Measurements from ENCODE around the gene ACOT6.
A peak's percentile ranks its signal among the peaks of the same experiment; 100 is the strongest.
"Not testable (repeated sequence)": the region's sequence is repeated elsewhere in the genome, so short reads cannot be mapped to it uniquely, and the experiment has no call there.

Gene ACOT6, protein sequence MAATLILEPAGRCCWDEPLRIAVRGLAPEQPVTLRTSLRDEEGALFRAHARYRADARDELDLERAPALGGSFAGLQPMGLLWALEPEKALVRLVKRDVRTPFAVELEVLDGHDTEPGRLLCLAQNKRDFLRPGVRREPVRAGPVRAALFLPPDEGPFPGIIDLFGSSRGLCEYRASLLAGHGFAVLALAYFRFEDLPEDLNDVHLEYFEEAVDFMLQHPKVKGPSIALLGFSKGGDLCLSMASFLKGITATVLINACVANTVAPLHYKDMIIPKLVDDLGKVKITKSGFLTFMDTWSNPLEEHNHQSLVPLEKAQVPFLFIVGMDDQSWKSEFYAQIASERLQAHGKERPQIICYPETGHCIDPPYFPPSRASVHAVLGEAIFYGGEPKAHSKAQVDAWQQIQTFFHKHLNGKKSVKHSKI

DNA sequence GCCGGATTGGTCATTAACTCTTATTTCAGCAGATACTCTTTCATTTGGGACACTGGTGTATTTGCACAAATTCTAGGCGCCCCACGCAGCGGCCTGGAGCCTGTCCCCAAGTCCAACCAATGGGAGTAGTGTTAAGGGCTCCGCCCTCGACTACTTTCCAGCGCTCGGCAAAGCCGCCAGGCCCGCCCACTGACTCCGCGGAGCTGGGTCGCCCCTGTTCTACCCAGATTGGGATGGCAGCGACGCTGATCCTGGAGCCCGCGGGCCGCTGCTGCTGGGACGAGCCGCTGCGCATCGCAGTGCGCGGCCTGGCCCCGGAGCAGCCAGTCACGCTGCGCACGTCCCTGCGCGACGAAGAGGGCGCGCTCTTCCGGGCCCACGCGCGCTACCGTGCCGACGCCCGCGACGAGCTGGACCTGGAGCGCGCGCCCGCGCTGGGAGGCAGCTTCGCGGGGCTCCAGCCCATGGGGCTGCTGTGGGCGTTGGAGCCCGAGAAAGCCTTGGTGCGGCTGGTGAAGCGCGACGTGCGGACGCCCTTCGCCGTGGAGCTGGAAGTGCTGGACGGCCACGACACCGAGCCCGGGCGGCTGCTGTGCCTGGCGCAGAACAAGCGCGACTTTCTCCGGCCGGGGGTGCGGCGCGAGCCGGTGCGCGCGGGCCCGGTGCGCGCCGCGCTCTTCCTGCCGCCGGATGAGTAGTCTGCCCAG is at the start of gene ACOT6:
ACOT6 (plus strand) TSS at position 179 of the 707 bp plus-strand sequence; CDS start at position 234, 55 bp downstream.
- peak; percentile 89 for DNase-seq

DNA sequence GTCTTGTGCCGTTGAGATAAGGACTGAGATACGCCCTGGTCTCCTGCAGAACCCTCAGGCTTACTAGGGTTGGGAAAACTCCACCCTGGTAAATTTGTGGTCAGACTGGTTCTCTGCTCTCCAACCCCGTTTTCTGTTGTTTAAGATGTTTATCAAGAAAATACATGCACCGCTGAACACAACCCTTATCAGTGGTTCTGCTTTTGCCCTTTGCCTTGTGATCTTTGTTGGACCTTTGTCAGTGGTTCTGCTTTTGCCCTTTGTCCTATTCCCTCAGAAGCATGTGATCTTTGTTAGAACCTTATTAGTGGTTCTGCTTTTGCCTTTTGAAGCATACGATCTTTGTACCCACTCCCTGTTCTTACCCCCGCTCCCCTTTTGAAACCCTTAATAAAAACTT is 49.6 kb upstream of the ACOT6 start:
- DNase-seq = peak; percentile 51

DNA sequence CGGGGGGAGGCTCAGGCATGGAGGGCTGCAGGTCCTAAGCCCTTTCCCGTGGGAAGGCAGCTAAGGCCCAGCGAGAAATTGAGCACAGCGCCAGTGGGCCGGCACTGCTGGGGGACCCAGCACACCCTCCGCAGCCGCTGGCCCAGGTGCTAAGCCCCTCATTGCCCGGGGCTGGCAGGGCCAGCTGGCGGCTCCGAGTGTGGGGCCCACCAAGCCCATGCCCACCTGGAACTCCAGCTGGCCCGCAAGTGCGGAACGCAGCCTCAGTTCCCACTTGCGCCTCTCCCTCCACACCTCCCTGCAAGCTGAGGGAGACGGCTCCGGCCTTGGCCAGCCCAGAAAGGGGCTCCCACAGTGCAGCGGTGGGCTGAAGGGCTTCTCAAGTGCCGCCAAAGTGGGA is 45.9 kb upstream of the ACOT6 start:
- DNase-seq = not testable (repeated sequence)

DNA sequence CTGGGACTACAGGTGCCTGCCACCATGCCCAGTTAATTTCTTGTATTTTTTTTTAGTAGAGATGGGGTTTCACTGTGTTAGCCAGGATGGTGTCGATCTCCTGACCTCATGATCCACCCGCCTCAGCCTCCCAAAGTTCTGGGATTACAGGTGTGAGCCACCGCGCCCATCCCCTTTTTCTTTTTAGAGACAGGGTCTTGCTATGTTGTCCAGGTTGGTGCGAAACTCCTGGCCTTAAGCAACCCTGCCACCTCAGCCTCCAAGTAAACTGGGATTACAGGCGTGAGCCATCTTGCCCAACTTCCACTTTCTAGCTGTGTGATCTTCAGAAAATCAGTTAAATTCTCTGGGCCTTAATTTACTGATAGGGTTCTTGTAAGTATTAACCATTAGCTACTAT is 45.4 kb upstream of the ACOT6 start:
- not testable (repeated sequence) for DNase-seq

DNA sequence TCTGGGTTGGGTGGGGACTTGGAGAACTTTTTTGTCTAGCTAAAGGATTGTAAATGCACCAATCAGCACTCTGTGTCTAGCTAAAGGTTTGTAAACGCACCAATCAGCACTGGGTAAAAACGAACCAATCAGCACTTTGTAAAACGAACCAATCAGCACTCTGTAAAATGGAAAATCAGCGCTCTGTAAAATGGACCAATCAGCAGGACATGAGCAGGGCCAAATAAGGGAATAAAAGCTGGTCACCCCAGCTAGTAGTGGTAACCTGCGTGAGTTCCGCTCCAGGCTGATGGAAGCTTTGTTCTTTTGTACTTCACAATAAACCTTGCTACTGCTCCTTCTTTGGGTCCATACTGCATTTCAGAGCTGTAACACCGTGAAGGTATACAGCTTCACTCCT is 45.0 kb upstream of the ACOT6 start:
- DNase-seq = no peak

DNA sequence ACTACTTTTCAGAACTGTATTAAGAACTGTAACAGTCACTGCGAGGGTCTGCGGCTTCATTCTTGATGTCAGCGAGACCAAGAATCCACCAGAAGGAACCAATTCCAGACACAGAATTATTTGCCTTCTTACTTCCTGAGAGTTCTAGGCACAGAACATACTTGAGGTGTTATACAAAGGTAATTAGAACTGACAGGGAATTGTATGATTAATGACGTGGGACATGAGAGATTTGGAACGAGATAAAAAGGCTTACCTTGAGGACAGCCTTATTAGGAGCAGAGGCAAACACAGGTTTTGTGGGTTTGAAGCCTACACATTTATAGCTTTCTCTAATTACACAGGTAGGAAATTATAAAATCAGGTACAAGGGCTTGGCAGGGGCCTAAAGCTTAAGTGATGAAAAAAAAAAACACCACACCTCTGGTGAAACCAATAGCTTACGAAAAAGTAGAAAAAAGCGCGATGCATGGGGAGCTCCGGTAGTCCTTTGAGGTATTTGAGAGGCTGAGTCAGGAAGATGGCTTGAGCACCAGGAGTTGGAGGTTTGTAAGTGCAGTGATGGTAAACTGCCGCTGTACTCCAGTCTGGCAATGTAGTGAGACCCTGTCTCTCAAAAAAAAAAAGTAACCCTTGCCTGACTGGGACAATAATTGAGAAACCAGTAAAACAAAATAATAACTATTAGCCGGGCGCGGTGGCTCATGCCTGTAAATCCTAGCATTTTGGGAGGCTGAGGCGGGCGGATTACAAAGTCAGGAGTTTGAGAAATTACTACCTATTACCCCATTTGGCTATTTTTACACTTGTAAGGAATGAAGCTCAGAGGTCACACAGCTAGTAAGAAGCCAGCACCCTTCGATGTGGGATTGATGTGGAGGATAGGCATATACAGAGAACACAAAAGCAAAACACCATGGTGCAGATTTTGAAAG is 44.1 kb upstream of the ACOT6 start:
- no peak for DNase-seq

DNA sequence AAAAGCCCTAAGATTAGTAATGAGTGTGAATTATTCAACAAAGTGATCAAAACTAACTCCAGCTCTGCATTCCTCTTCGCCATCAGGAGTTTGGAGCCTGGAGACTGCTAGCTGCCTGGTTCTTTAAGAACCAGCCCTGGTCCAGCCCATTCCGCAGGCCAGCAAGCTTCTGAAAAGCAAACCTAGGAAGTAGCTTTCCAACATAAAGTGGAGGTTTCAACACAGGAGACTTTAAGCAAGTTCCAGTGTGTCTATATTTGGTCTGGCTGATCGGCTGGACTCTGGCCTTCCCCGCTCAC is 43.5 kb upstream of the ACOT6 start:
- not testable (repeated sequence) for DNase-seq

DNA sequence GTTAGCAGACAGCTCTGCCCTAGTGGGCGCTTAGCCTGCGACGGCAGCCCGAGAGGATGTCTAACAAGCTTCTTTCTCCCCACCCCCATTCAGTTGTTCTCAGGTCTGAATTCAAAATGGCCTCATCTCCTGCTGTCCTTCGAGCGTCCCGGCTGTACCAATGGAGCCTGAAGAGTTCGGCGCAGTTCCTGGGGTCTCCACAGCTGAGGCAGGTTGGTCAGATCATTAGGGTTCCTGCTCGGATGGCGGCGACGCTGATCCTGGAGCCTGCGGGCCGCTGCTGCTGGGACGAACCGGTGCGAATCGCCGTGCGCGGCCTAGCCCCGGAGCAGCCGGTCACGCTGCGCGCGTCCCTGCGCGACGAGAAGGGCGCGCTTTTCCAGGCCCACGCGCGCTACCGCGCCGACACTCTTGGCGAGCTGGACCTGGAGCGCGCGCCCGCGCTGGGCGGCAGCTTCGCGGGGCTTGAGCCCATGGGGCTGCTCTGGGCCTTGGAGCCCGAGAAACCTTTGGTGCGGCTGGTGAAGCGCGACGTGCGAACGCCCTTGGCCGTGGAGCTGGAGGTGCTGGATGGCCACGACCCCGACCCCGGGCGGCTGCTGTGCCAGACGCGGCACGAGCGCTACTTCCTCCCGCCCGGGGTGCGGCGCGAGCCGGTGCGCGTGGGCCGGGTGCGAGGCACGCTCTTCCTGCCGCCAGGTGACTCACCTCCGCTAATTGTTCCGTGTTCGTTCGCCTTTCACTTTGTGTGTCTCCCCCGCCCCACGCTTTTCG is 42.9 kb upstream of the ACOT6 start, which contains the start of gene ACOT2:
ACOT2 (plus strand) TSS at position 29 of the 774 bp plus-strand sequence; CDS start at position 57, 28 bp downstream.
- DNase-seq = peak; percentile 95

DNA sequence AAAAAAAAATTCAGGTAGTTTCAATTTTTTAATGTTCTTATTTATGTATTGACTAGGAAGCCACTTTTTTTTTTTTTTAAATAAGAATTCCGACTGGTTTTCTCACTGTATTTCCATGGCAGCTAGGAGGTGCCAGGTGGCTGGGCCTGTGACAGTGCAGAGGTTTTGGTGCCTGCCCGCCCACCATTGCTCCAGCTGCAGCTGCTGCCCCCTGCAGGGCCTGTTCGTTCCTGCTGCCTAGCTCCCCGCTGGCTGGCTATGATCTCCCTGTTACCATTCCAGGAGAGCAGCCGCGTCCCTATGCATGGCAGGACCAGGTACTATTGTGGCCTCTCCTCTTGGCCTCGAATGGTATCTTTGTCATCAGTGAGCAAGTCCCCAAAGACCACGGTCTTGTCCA is 41.4 kb upstream of the ACOT6 start:
- peak; percentile 58 for DNase-seq

DNA sequence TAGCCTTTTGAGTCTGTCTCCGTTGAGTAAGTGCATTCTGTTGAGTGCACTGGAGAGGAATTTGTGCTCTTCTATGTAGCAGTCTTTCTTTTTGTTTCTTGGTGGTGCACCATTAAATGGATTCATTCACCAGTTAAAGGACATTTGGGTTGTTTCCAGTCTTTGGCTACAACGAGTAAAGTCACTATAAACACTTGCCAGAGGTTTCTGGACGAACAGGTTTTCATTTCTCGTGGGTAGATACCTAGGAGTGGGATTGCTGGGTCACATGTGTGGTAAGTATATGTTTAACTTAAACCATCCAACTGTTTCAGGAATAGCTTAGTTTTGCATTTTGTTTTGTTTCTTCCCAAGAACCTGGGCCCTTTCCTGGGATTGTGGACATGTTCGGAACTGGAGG is 39.3 kb upstream of the ACOT6 start:
- DNase-seq = not testable (repeated sequence)

DNA sequence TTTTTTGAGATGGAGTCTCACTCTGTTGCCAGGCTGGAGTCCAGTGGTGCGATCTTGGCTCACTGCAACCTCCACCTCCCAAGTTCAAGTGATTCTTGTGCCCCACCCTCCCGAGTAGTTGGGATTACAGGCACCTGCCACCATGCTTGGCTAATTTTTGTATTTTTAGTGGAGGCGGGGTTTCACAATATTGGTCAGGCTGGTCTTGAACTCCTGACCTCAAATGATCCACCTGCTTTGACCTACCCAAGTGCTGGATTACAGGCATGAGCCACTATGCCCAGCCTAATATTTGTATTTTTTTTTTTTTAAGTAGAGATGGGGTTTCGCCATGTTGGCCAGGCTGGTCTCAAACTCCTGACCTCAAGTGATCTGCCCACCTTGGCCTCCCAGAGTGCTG is 38.6 kb upstream of the ACOT6 start:
- not testable (repeated sequence) for DNase-seq

DNA sequence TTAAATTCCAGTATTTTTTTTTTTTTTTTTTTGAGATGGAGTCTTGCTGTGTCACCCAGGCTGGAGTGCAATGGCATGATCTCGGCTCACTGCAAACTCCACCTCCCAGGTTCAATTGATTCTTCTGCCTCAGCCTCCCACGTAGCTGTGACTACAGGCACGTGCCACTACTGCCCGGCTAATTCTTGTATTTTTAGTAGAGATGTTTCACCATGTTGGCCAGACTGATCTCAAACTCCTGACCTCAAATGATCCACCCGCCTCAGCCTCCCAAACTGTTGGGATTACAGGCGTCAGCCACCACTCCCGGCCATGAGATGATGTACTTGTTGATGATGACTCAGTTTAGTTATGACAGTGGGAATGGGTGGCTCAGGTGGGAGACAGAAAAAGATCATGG is 38.1 kb upstream of the ACOT6 start:
- not testable (repeated sequence) for DNase-seq

DNA sequence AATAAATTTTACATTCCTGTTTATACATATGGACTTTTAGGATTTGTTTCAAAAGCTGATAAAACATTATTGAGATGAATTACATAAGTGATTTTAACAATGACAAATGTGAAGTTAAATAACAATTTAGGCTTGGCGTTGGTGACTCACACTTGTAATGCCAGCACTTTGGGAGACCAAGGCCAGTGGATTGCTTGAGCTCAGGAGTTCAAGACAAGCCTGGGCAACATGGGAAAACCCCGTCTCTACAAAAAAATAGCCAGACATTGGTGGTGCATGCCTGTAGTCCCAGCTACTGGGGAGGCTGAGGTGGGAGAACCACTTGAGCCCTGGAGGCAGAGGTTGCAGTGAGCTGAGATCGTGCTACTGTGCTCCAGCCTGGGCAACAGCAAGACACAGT is 35.9 kb upstream of the ACOT6 start:
- no peak for DNase-seq

DNA sequence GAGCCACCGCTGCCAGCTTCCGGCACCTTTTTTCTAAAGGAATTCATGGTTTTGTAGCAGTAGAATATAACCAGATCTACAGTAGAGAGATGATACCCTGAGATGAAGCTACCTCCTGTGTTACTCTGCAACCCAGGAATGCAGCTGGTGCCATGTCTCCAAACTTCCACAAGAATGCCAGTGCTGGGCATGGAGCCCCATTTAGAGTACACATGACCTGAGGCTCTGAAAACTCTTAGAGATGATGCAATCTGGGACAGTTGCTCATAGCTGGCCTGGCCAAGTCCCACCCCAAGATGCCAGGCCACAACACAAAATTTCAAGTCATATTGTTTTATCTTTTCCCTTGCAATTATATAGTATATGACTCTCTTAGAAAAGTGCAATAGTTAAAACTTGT is 35.1 kb upstream of the ACOT6 start:
- not testable (repeated sequence) for DNase-seq

DNA sequence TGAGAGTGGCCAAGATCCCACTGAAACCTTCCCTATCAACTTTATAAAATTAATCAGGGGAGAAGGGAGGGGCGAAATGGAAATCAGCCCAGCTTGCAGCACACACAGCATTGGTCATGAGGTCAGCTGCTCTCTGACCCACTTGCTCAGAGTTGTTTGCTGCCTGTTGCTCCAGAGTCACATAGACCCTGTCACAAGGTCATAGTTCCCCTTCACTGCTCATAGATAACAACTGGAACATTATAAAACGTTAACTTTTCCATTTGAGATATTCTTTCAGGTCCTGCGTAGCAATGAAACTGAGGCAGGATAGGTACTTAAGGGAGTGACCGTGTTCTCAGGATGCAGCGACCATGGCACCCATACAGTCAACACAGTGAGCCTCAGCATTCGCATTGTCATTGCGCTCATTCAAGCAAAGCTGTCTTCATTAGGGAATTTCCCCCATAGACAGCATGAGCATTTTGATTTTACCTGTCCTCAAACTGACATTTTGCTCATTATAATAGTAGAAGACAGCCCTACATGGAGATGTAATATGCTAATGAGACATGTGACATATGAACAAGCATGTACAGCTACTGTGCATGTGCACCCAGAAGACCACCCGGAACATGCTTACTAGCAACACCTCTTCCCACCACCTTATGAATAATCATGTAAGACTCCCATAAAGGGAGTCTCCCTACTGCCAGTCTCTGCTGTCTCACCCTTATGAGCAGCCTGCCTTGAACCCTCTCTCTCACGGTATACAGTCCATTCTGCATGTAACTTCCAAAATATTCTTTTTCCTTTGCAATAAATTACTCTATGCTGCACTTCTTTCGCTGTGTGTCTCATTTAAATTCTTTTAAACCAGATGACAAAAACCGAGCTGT is 30.0 kb upstream of the ACOT6 start:
- DNase-seq = not testable (repeated sequence)

DNA sequence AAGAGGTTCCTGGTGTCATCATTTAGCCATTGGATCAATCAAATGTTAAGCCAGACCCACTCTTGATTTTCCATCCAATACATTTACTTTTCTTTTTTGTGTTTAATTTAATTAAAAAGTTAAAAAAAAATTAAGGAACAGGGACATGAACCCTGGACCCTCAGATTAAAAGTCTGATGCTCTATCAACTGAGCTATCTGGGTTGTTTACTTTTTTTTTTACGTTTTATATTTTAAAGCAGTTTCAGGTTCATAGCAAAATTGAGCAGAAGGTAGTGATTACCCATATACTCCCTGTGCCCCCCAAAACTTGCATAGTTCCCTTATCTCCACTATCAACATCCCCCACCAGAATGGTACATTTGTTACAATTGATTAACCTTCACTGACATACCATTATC is 23.6 kb upstream of the ACOT6 start:
- no peak for DNase-seq

DNA sequence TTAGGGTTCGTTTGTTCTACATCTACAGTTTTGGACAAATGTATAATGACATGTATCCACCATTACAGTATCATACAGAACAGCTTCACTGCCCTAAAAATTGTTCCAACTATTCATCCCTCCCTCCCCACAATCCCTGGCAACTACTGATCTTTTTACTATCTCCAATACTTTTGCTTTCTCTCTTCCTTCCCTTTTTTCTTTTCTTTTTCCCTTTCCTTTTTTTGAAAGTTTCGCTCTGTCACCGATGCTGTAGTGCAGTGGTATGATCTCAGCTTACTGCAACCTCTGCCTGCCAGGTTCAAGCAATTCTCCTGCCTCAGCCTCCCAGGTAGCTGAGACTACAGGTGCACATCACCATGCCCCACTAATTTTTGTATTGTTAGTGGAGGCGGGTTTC is 23.2 kb upstream of the ACOT6 start:
- DNase-seq = no peak

DNA sequence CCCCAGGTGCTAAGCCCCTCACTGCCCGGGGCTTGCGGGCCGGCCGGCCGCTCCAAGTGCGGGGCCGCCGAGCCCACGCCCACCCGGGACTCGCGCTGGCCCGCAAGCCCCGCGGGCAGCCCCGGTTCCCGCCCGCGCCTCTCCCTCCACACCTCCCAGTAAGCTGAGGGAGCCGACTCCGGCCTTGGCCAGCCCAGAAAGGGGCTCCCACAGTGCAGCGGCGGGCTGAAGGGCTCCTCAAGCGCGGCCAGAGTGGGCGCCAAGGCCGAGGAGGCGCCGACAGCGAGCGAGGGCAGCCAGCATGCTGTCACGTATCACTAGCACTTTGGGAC is 21.7 kb upstream of the ACOT6 start:
- DNase-seq = not testable (repeated sequence)

DNA sequence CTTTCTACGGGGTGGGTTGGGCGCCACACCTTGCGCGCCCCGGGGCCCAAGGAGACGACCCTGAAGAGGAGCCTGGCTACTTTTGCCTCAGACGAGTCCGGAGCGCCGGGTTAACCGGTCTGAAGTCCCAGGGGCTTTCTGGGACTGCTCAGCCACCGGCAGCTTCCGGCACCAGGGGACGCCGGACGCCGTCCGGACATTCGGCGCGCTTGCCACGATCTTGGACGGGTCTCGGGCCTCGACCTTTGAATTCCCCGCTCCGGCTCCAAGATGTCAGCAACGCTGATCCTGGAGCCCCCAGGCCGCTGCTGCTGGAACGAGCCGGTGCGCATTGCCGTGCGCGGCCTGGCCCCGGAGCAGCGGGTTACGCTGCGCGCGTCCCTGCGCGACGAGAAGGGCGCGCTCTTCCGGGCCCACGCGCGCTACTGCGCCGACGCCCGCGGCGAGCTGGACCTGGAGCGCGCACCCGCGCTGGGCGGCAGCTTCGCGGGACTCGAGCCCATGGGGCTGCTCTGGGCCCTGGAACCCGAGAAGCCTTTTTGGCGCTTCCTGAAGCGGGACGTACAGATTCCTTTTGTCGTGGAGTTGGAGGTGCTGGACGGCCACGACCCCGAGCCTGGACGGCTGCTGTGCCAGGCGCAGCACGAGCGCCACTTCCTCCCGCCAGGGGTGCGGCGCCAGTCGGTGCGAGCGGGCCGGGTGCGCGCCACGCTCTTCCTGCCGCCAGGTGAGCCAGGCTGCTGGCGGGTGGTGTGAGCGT is 20.4 kb upstream of the ACOT6 start, which contains the start of gene ACOT4:
ACOT4 (plus strand) TSS at position 184 of the 760 bp plus-strand sequence; CDS start at position 271, 87 bp downstream.
- DNase-seq = peak; percentile 59

DNA sequence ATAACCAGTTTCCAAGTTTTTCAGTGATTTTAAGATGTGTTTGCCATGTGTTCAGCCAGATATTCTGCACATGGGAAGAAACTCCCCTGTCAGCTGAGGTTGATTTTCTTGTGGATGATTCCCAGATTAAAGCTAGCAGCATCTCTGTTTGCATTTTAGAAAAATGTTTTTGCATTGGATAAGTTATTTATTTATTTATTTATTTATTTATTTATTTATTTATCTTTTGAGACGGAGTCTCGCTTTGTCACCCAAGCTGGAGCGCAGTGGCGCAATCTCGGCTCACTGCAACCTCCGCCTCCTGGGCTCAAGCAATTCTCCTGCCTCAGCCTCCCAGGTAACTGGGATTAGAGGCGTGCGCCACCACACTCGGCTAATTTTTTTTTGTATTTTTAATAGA is 17.8 kb upstream of the ACOT6 start:
- no peak for DNase-seq

DNA sequence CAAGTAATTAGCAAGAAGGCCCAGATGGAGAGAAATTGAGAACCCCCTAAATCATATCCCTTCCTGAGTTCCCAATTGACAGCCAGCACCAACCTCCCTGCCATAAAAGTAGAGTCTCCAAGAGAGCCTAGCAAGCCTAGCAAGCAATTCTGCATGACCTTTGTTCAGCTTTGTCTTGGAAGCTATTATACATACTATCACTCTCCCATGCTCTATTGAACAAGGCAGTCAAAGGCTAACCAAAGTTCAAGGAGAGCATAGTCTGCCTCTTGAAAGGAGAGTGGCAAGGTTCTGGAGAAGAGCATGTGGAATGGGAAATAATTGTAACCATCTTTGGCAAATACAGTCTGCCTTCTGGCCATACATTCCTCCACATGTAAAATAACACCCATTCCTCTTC is 12.8 kb upstream of the ACOT6 start:
- DNase-seq = no peak
